Glutamatergic neuron (in vitro differentiated cells): ENCODE results near the gene SLC7A1. TPM values are rescaled to one million over a fixed set of nuclear protein-coding genes. Genes with fewer than 3 reads are reported as not detected.

Source experiments
- DNase-seq: peaks from one replicate; pipeline ENCODE4 v3.0.0; 2022
- H3K27ac Mint-ChIP-seq: one replicate; pipeline ENCODE4 v1.8.0; 2020; ENCODE audit warnings: mild to moderate bottlenecking, mixed read lengths, inconsistent platforms; ENCODE audit not compliant: unreplicated experiment
- H3K27me3 Mint-ChIP-seq: one replicate; pipeline ENCODE4 v1.8.0; 2020; ENCODE audit warnings: mild to moderate bottlenecking, moderate library complexity, mixed read lengths, inconsistent platforms; ENCODE audit not compliant: unreplicated experiment
- H3K36me3 Mint-ChIP-seq: one replicate; pipeline ENCODE4 v1.8.0; 2020; ENCODE audit warnings: mild to moderate bottlenecking, mixed read lengths, inconsistent platforms; ENCODE audit not compliant: unreplicated experiment
- H3K4me1 Mint-ChIP-seq: one replicate; pipeline ENCODE4 v1.8.0; 2020; ENCODE audit warnings: mild to moderate bottlenecking, low read depth, mixed read lengths, inconsistent platforms; ENCODE audit not compliant: unreplicated experiment
- H3K4me3 Mint-ChIP-seq: one replicate; pipeline ENCODE4 v1.8.0; 2020; ENCODE audit warnings: mild to moderate bottlenecking, mixed read lengths, inconsistent platforms; ENCODE audit not compliant: unreplicated experiment
- H3K9me3 Mint-ChIP-seq: one replicate; pipeline ENCODE4 v1.8.0; 2020; ENCODE audit warnings: mild to moderate bottlenecking, moderate library complexity, mixed read lengths, inconsistent platforms; ENCODE audit not compliant: unreplicated experiment
- total RNA-seq: library from RNA; stranded (reverse); fragmentation: NEBNext Ultra II Directional; extraction: Animal tissue kit (Norgen Biotek cat#: 25700); gene quantifications from one replicate; pipeline ENCODE4 v1.2.1, GENCODE V29; 2021; ENCODE audit not compliant: unreplicated experiment
- TF ChIP-seq, protein P1 (sequence below): fragments of 200-600 bp; sonication (generic); IDR thresholded peaks from one replicate; pipeline ENCODE4 v1.5.0; 2021; ENCODE audit not compliant: partially characterized antibody, unreplicated experiment

The SLC7A1 gene
- total RNA-seq, 1 donor from 2014 or later = 89.8 TPM

DNA sequence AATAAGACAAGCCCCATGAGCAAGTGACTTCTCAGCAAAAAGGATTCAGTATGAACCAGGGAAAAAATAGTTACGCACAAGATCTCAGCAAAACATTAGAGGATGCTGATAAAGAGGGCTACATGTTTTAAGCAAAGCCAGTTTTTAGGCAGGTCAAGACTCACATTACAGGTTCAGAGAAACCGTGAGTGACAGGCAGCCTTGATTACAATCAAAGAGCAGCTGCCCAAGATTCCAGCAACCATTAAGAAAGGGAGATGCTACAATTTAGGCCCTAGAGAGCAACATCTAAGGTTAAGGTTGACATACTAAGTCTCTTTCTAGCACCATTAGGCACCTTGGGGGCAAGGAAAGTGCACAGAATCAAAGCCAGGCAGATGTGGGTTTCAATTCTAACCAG, 2.8 kb upstream of the SLC7A1 start:
- TF ChIP-seq, protein P1, sequence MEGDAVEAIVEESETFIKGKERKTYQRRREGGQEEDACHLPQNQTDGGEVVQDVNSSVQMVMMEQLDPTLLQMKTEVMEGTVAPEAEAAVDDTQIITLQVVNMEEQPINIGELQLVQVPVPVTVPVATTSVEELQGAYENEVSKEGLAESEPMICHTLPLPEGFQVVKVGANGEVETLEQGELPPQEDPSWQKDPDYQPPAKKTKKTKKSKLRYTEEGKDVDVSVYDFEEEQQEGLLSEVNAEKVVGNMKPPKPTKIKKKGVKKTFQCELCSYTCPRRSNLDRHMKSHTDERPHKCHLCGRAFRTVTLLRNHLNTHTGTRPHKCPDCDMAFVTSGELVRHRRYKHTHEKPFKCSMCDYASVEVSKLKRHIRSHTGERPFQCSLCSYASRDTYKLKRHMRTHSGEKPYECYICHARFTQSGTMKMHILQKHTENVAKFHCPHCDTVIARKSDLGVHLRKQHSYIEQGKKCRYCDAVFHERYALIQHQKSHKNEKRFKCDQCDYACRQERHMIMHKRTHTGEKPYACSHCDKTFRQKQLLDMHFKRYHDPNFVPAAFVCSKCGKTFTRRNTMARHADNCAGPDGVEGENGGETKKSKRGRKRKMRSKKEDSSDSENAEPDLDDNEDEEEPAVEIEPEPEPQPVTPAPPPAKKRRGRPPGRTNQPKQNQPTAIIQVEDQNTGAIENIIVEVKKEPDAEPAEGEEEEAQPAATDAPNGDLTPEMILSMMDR = no peak
- H3K4me3 Mint-ChIP-seq = no peak overlapping the region
- no peak overlapping the region for H3K27ac Mint-ChIP-seq
- H3K36me3 Mint-ChIP-seq = peaks cover 5% of the 10 kb centered on the region
- peaks cover 9% of the 10 kb centered on the region for H3K9me3 Mint-ChIP-seq
- DNase-seq = no peak
- peaks cover 5% of the 10 kb centered on the region for H3K4me1 Mint-ChIP-seq
- peaks cover 7% of the 10 kb centered on the region for H3K27me3 Mint-ChIP-seq

DNA sequence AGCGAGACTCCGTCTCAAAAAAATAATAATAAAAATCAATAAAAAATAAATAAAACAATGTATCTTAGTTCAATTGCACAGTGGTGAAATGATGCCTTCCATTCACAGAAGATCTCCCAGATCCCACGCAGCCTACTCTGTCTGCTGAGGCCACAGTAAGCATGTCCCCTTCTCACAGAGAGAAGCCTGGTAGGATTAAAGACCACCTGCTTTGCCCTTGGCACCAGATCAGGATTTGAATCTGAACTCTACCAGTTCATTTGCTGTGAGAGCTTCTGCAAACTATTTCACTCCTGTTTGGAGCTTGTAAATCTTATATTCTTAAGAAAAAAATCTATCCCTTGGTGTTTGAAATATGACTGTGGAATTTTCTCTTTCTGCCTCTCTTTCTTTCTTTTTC, 2.2 kb upstream of the SLC7A1 start:
- DNase-seq = no peak
- Mint-ChIP-seq H3K36me3 (peaks cover 5% of the 10 kb centered on the region), H3K4me1 (peaks cover 5% of the 10 kb centered on the region), H3K27ac (no peak overlapping the region), H3K9me3 (peaks cover 9% of the 10 kb centered on the region), H3K27me3 (peaks cover 7% of the 10 kb centered on the region), H3K4me3 (no peak overlapping the region)
- TF ChIP-seq, protein P1 = no peak

DNA sequence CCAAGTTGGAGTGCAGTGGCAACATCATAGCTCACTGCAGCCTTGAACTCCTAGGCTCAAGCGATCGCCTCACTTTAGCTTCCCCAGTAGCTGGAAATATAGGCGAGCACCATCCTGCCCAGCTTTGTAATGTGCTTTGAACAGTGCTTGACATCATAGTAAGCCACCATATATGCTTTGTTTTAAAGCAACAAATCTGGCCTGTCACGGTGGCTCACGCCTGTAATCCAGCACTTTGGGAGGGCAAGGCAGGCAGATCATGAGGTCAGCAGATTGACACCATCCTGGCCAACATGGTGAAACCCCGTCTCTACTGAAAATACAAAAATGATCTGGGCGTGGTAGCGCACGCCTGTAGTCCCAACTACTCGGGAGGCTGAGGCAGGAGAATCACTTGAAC, 1.8 kb upstream of the SLC7A1 start:
- no peak for DNase-seq
- peaks cover 5% of the 10 kb centered on the region for H3K4me1 Mint-ChIP-seq
- peaks cover 5% of the 10 kb centered on the region for H3K36me3 Mint-ChIP-seq
- TF ChIP-seq, protein P1 = no peak
- peaks cover 7% of the 10 kb centered on the region for H3K27me3 Mint-ChIP-seq
- H3K9me3 Mint-ChIP-seq = peaks cover 9% of the 10 kb centered on the region
- no peak overlapping the region for H3K27ac Mint-ChIP-seq
- peak overlapping the region; percentile 46 for H3K4me3 Mint-ChIP-seq

DNA sequence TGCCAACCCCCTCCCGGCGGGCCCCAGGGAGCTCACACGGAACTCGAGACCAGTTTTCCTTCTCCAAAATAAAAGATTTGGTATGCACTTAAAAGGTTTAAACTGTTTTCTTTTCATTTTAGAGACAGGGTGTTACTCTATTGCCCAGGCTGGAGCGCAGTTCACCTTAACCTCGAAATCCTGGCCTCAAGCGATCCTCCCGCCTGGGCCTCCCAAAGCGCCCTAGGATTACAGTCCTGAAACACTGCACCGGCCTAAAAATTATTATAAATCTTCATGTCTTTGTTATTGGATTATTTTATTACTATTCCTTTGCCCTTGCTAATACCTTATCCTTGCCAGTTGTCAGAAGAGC, 553 bp upstream of the SLC7A1 start:
- peaks cover 9% of the 10 kb centered on the region for H3K9me3 Mint-ChIP-seq
- H3K36me3 Mint-ChIP-seq = peaks cover 5% of the 10 kb centered on the region
- TF ChIP-seq, protein P1 = no peak
- peak overlapping the region; percentile 84 for H3K4me3 Mint-ChIP-seq
- peak overlapping the region; percentile 52 for H3K27ac Mint-ChIP-seq
- H3K27me3 Mint-ChIP-seq = peaks cover 7% of the 10 kb centered on the region
- no peak for DNase-seq
- H3K4me1 Mint-ChIP-seq = peaks cover 10% of the 10 kb centered on the region

DNA sequence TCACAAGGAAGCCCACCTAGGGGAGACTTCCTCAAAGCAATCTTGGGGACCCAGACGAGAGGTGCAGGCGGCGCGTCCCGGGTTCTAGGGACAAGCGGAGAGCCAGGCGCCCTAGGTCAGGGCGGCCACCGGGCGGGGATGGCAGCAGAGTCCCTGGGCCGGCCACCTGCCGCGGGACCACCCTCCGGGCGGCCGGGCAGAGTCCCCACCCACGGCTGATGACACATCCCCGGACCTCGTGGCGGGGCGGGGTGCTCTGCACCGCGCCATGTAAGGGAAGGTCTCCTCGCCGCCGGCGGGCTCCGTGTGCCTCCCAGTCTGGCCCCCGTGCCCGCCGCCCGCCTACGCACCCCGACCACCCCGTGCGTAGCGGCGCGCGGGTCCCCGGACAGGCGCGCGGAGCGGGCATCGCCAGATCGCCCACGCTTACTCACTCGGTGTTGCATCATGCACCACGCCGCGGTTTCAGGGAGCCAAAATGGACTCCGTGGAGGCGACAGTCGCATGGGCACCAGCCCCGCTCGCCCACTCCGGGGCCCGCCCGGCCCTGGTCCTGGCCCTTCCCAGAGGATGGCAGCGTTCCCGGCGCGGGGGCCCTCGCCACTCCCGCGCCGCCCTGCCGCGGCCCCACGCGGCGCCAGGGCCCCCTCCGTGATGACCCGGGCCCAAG, 643 bp downstream of the SLC7A1 start:
- Mint-ChIP-seq H3K4me1 (peaks cover 18% of the 10 kb centered on the region), H3K4me3 (peak overlapping the region; percentile 92), H3K27ac (peak overlapping the region; percentile 87), H3K36me3 (peaks cover 5% of the 10 kb centered on the region), H3K9me3 (peaks cover 9% of the 10 kb centered on the region), H3K27me3 (peaks cover 7% of the 10 kb centered on the region)
- DNase-seq = peak; percentile 63
- TF ChIP-seq, protein P1 = no peak
